Right hindlimb (tissue), 1 donor: ENCODE measurements around the gene TBC1D7.

ENCODE experiments used
- DNase-seq: peaks from one replicate; pipeline ENCODE4 v3.0.0-alpha.2; 2018

Gene TBC1D7

GRCh38 chr6:13318821-13319220 lies 9.5 kb downstream of the TBC1D7 start:
- DNase-seq, result no peak

GRCh38 chr6:13315896-13316295 lies 12.4 kb downstream of the TBC1D7 start:
- no peak for DNase-seq

GRCh38 chr6:13314806-13315205 lies 13.5 kb downstream of the TBC1D7 start:
- no peak for DNase-seq

GRCh38 chr6:13311155-13311554 lies 17.2 kb downstream of the TBC1D7 start:
- DNase-seq, result no peak

GRCh38 chr6:13308332-13308731 lies 20.0 kb downstream of the TBC1D7 start:
- no peak for DNase-seq

GRCh38 chr6:13307508-13307995 lies 20.8 kb downstream of the TBC1D7 start:
- no peak for DNase-seq

- DNase-seq, result no peak
Observed at GRCh38 chr6:13305791-13306190, 22.5 kb downstream of the TBC1D7 start.

GRCh38 chr6:13305288-13305687 lies 23.0 kb downstream of the TBC1D7 start:
- DNase-seq, result no peak

- DNase-seq, result no peak
Observed at GRCh38 chr6:13304580-13305260, 23.6 kb downstream of the TBC1D7 start.

GRCh38 chr6:13304101-13304500 lies 24.2 kb downstream of the TBC1D7 start:
- no peak for DNase-seq

- peak; percentile 73 for DNase-seq
Observed at GRCh38 chr6:13303668-13304017, 24.7 kb downstream of the TBC1D7 start.

- DNase-seq, result no peak
Observed at GRCh38 chr6:13302751-13303667, 25.3 kb downstream of the TBC1D7 start.

GRCh38 chr6:13302291-13302690 lies 26.0 kb downstream of the TBC1D7 start:
- no peak for DNase-seq

- DNase-seq, result no peak
Observed at GRCh38 chr6:13300643-13301590, 27.4 kb downstream of the TBC1D7 start.

- DNase-seq, result no peak
Observed at GRCh38 chr6:13299918-13300317, 28.4 kb downstream of the TBC1D7 start.

GRCh38 chr6:13299403-13299821 lies 28.9 kb downstream of the TBC1D7 start:
- DNase-seq, result no peak

GRCh38 chr6:13298446-13298845 lies 29.9 kb downstream of the TBC1D7 start:
- DNase-seq, result no peak

GRCh38 chr6:13297391-13297790 lies 30.9 kb downstream of the TBC1D7 start:
- no peak for DNase-seq

- no peak for DNase-seq
Observed at GRCh38 chr6:13296536-13296997, 31.8 kb downstream of the TBC1D7 start.

GRCh38 chr6:13295576-13295975 lies 32.8 kb downstream of the TBC1D7 start:
- DNase-seq, result no peak

- DNase-seq, result no peak
Observed at GRCh38 chr6:13294499-13295069, 33.8 kb downstream of the TBC1D7 start.

GRCh38 chr6:13292774-13293173 lies 35.6 kb downstream of the TBC1D7 start:
- no peak for DNase-seq
